H1 (cell line): ENCODE results near the gene CAMK2B. TPM values are rescaled to one million over a fixed set of nuclear protein-coding genes. Genes with fewer than 3 reads are reported as not detected.

Experiments used
- CTCF ChIA-PET: fragments of 300-600 bp; sonication (Branson Sonifier 250); formaldehyde crosslinking; loops from one replicate; lab custom pipeline; 2021; ENCODE audit not compliant: partially characterized antibody; lab: Charles Lee
- POLR2A ChIA-PET: fragments of 300-600 bp; sonication (Branson Sonifier 250); formaldehyde crosslinking; loops from one replicate; lab custom pipeline; 2021; ENCODE audit warnings: inconsistent platforms; ENCODE audit not compliant: partially characterized antibody; lab: Charles Lee
- DNase-seq, 2 experiments: peaks; one replicate each; pipeline versions ENCODE4 v3.0.0 to v3.0.0-alpha.2; 2010 to 2022; ENCODE audit warnings: low spot score in 2 of 2, low read depth in 1 of 2, mixed read lengths in 1 of 2
- FAIRE-seq: peaks from 2 replicates; lab custom pipeline; 2011; peaks lifted over from hg19 to GRCh38; lab: Jason Lieb, UNC
- H2AFZ ChIP-seq: 2 replicates; pipeline ENCODE4 v1.8.1; 2012; ENCODE audit warnings: low read length, inconsistent platforms
- H2AK5ac ChIP-seq: 2 replicates; pipeline ENCODE4 v1.6.1; 2013; ENCODE audit warnings: low read depth, low read length
- H2BK120ac ChIP-seq: replicated peaks from 2 replicates; pipeline ENCODE3; 2013; ENCODE audit warnings: low read depth, low read length, inconsistent platforms
- H2BK12ac ChIP-seq: 2 replicates; pipeline ENCODE4 v1.6.1; 2013; ENCODE audit warnings: low read depth, low read length
- H2BK15ac ChIP-seq: 2 replicates; pipeline ENCODE4 v1.6.1; 2013; ENCODE audit warnings: low read length
- H2BK20ac ChIP-seq: 2 replicates; pipeline ENCODE4 v1.6.1; 2013; ENCODE audit warnings: low read length
- H2BK5ac ChIP-seq: 2 replicates; pipeline ENCODE4 v1.6.1; 2013; ENCODE audit warnings: low read depth, low read length
- H3K14ac ChIP-seq: 2 replicates; pipeline ENCODE4 v1.6.1; 2013; ENCODE audit warnings: inconsistent platforms; ENCODE audit not compliant: insufficient read length
- H3K18ac ChIP-seq: 2 replicates; pipeline ENCODE4 v1.6.1; 2013; ENCODE audit warnings: low read length; ENCODE audit errors: extremely low read depth
- H3K23ac ChIP-seq: 2 replicates; pipeline ENCODE4 v1.6.1; 2013; ENCODE audit warnings: inconsistent platforms; ENCODE audit not compliant: insufficient read length
- H3K23me2 ChIP-seq: 2 replicates; pipeline ENCODE4 v1.6.1; 2013; ENCODE audit warnings: low read depth, low read length
- H3K27ac ChIP-seq: 2 replicates; pipeline ENCODE4 v1.6.1; 2011; ENCODE audit warnings: low read depth, low read length, inconsistent platforms
- H3K27me3 ChIP-seq, 4 experiments: replicated peaks in 1 of 4; 1 replicate in 1 of 4; 2 replicates in 3 of 4; pipeline versions ENCODE4 v1.6.1 to v1.8.1; 2011 to 2013; ENCODE audit warnings: low read length in 3 of 4, mild to moderate bottlenecking in 3 of 4, inconsistent platforms in 2 of 4, mixed read lengths in 2 of 4, moderate library complexity in 1 of 4; ENCODE audit not compliant: control insufficient read depth in 3 of 4, insufficient read depth in 3 of 4; ENCODE audit errors: extremely low read depth in 1 of 4
- H3K36me3 ChIP-seq, 4 experiments: 2 replicates each; pipeline versions ENCODE4 v1.6.1 to v1.8.1; 2011 to 2013; ENCODE audit warnings: mild to moderate bottlenecking in 4 of 4, low read length in 3 of 4, moderate library complexity in 2 of 4, control low read depth in 1 of 4, inconsistent platforms in 1 of 4; ENCODE audit not compliant: insufficient read depth in 4 of 4, control insufficient read depth in 2 of 4
- H3K4ac ChIP-seq: replicated peaks from 2 replicates; pipeline ENCODE3; 2013; ENCODE audit warnings: low read length, low read depth, mixed read lengths, inconsistent platforms; ENCODE audit not compliant: insufficient read length
- H3K4me1 ChIP-seq, 4 experiments: replicated peaks in 1 of 4; 1 replicate in 1 of 4; 2 replicates in 3 of 4; pipeline versions ENCODE4 v1.6.1 to v1.8.1; 2011 to 2013; ENCODE audit warnings: low read length in 3 of 4, inconsistent platforms in 2 of 4, mixed read lengths in 1 of 4; ENCODE audit not compliant: insufficient read depth in 4 of 4, control insufficient read depth in 3 of 4
- H3K4me2 ChIP-seq, 2 experiments: 2 replicates each; pipeline versions ENCODE4 v1.6.1 to v1.8.1; 2011 to 2013; ENCODE audit warnings: low read depth in 2 of 2, low read length in 2 of 2, control low read depth in 1 of 2, inconsistent platforms in 1 of 2, mild to moderate bottlenecking in 1 of 2; ENCODE audit not compliant: insufficient read depth in 1 of 2
- H3K4me3 ChIP-seq, 4 experiments: fragments of 200-600, 300-600 bp in 1 of 4; sonication (generic), shearing (Covaris generic), sonication (Bioruptor Twin) in 1 of 4; 2 replicates each; pipeline versions ENCODE4 v1.5.1 to v1.8.1; 2011 to 2016; ENCODE audit warnings: low read length in 4 of 4, low read depth in 3 of 4, control low read depth in 2 of 4, inconsistent platforms in 2 of 4, mild to moderate bottlenecking in 2 of 4, mixed read lengths in 1 of 4, moderate library complexity in 1 of 4; ENCODE audit not compliant: insufficient read depth in 2 of 4; ENCODE audit errors: extremely low read depth in 1 of 4
- H3K56ac ChIP-seq: replicated peaks from 2 replicates; pipeline ENCODE3; 2013; ENCODE audit warnings: low read depth, mild to moderate bottlenecking, mixed read lengths, low read length, inconsistent platforms; ENCODE audit not compliant: insufficient read length
- H3K79me1 ChIP-seq: 2 replicates; pipeline ENCODE4 v1.6.1; 2013; ENCODE audit warnings: low read depth, low read length, control low read depth
- H3K79me2 ChIP-seq, 2 experiments: 2 replicates each; pipeline versions ENCODE4 v1.6.1 to v1.8.1; 2012 to 2013; ENCODE audit warnings: low read length in 2 of 2, mild to moderate bottlenecking in 2 of 2, inconsistent platforms in 1 of 2; ENCODE audit not compliant: insufficient read depth in 2 of 2, control insufficient read depth in 1 of 2
- H3K9ac ChIP-seq, 4 experiments: replicated peaks in 1 of 4; 1 replicate in 1 of 4; 2 replicates in 3 of 4; pipeline versions ENCODE4 v1.6.1 to v1.8.1; 2011 to 2013; ENCODE audit warnings: low read depth in 3 of 4, low read length in 3 of 4, control low read depth in 2 of 4, mild to moderate bottlenecking in 2 of 4, moderate library complexity in 2 of 4, inconsistent platforms in 1 of 4; ENCODE audit errors: extremely low read depth in 1 of 4
- H3K9me3 ChIP-seq, 2 experiments: 2 replicates each; pipeline versions ENCODE4 v1.6.1 to v1.8.1; 2012 to 2013; ENCODE audit warnings: mild to moderate bottlenecking in 2 of 2, moderate library complexity in 2 of 2, control low read depth in 1 of 2, inconsistent platforms in 1 of 2, low read depth in 1 of 2, low read length in 1 of 2, mixed read lengths in 1 of 2; ENCODE audit not compliant: insufficient read depth in 2 of 2
- H4K20me1 ChIP-seq, 2 experiments: replicated peaks in 1 of 2; 2 replicates each; pipeline versions ENCODE3 to v1.8.1; 2011 to 2013; ENCODE audit warnings: inconsistent platforms in 2 of 2, low read length in 2 of 2, mild to moderate bottlenecking in 1 of 2; ENCODE audit not compliant: insufficient read depth in 2 of 2, control insufficient read depth in 1 of 2
- H4K5ac ChIP-seq: 2 replicates; pipeline ENCODE4 v1.6.1; 2013; ENCODE audit warnings: low read length, low read depth, mixed read lengths, inconsistent platforms; ENCODE audit not compliant: insufficient read length
- H4K8ac ChIP-seq: 2 replicates; pipeline ENCODE4 v1.8.0; 2013; ENCODE audit warnings: mild to moderate bottlenecking, moderate library complexity, low read length, inconsistent platforms; ENCODE audit not compliant: insufficient read depth; ENCODE audit errors: extremely low read depth
- H4K91ac ChIP-seq: replicated peaks from 2 replicates; pipeline ENCODE3; 2013; ENCODE audit warnings: low read length, mixed read lengths, inconsistent platforms; ENCODE audit not compliant: insufficient read length
- BRCA1 ChIP-seq: IDR thresholded peaks from 2 replicates; pipeline ENCODE4 v1.6.1; 2012; ENCODE audit warnings: low read depth, low read length, improper control_type of control experiment
- GABPA ChIP-seq: IDR thresholded peaks from 2 replicates; pipeline ENCODE4 v1.6.1; 2011; ENCODE audit warnings: mild to moderate bottlenecking, low read length, moderate library complexity, borderline replicate concordance; ENCODE audit not compliant: insufficient read depth
- MAX ChIP-seq: IDR thresholded peaks from 2 replicates; pipeline ENCODE4 v1.6.1; 2012; ENCODE audit warnings: inconsistent platforms
- NRF1 ChIP-seq: IDR thresholded peaks from 2 replicates; pipeline ENCODE4 v1.6.1; 2011; ENCODE audit warnings: mild to moderate bottlenecking, low read depth, low read length, improper control_type of control experiment
- SRF ChIP-seq: IDR thresholded peaks from 2 replicates; pipeline ENCODE4 v1.6.1; 2011; ENCODE audit warnings: mild to moderate bottlenecking, low read depth, low read length, moderate library complexity
- WGBS, 2 experiments: shearing (Covaris generic) in 1 of 2; methylation state at CpG; one replicate each; pipeline versions ENCODE4 v1.1.6 to v1.1.7; 2013 to 2015; ENCODE audit warnings: low lambda C conversion rate in 2 of 2, mixed read lengths in 2 of 2, inconsistent platforms in 1 of 2, low coverage in 1 of 2, missing lambda C conversion rate in 1 of 2; ENCODE audit not compliant: insufficient replicate concordance in 2 of 2, insufficient coverage in 1 of 2, insufficient read length in 1 of 2; ENCODE audit errors: extremely low coverage in 1 of 2, missing lambda C conversion rate in 1 of 2; 5-methylcytosine and 5-hydroxymethylcytosine counted together
- polyA plus RNA-seq, 7 experiments: library from polyadenylated mRNA; depleted of rRNA in 3 of 7; stranded (reverse) in 5 of 7; unstranded in 2 of 7; fragments of >200 nt in 5 of 7; fragments of 200-250 nt in 2 of 7; gene quantifications; 1 replicate in 5 of 7; 2 replicates in 1 of 7; 4 replicates in 1 of 7; pipeline versions ENCODE4 v1.2.1 to v1.2.3, GENCODE V29; 2011 to 2013; ENCODE audit warnings: missing spikeins in 2 of 7, mixed read lengths in 2 of 7
- total RNA-seq: library from RNA; stranded (reverse); fragmentation: NEBNext Ultra II Directional; extraction: Animal tissue kit (Norgen Biotek cat#: 25700); gene quantifications from 2 replicates; pipeline ENCODE4 v1.2.1, GENCODE V29; 2021

Gene CAMK2B
- total and polyA plus RNA-seq, 2 of the 8 experiments (the other 6 are each of a cell fraction or from before 2014, with no cell fraction given), result 0.05 to 0.15 TPM

GRCh38 chr7:44267178-44267577 lies 58.2 kb downstream of the CAMK2B start:
- no peak overlapping the region for H4K5ac ChIP-seq
- H3K27me3 ChIP-seq, result no peaks in the 10 kb centered on the region; a peak in 1 of 7 replicates
- no peak overlapping the region for H4K8ac ChIP-seq
- no peaks in the 10 kb centered on the region for H4K20me1 ChIP-seq
- CTCF ChIA-PET, result interaction anchor here (1.0 to 2.2 kb wide), 6 partner anchors 16 to 101 kb away, joined by 3 to 8 read pairs (median 3); no protein-coding TSS in a partner anchor
- H2BK15ac ChIP-seq, result no peak overlapping the region
- no peak overlapping the region for H2AFZ ChIP-seq
- H3K23ac ChIP-seq, result no peak overlapping the region
- H4K91ac ChIP-seq, result no peak overlapping the region
- no peaks in the 10 kb centered on the region for H3K79me1 ChIP-seq
- no peak overlapping the region for H3K9ac ChIP-seq
- no peaks in the 10 kb centered on the region for H3K36me3 ChIP-seq
- H2BK120ac ChIP-seq, result no peak overlapping the region
- no peak overlapping the region for H3K56ac ChIP-seq
- no peaks in the 10 kb centered on the region for H3K9me3 ChIP-seq
- no peak for TF ChIP-seq SRF
- TF ChIP-seq MAX, result no peak
- no peak for TF ChIP-seq BRCA1
- TF ChIP-seq NRF1, result no peak
- TF ChIP-seq GABPA, result no peak
- TF ChIP-seq, all 59 proteins: peak for 0
- Histone ChIP-seq H2BK12ac (no peak overlapping the region), H2AK5ac (no peak overlapping the region), H3K4ac (no peak overlapping the region), H3K14ac (no peak overlapping the region), H3K27ac (no peak overlapping the region), H3K4me2 (no peak overlapping the region), H3K4me1 (peaks cover 0 to 6% (median 0%) of the 10 kb centered on the region in 4 experiments; a peak in 3 of 7 replicates), H3K4me3 (no peak overlapping the region), H3K23me2 (no peaks in the 10 kb centered on the region), H3K18ac (no peak overlapping the region), H2BK5ac (no peak overlapping the region), H2BK20ac (no peak overlapping the region), H3K79me2 (no peaks in the 10 kb centered on the region)
- DNase-seq, result no peak
- FAIRE-seq, result no peak
- POLR2A ChIA-PET, result no interaction called here
- WGBS, 2 experiments, result 88% methylated on average over 3 of the region's 3 CpGs; no CpG with 5 or more reads in 1 of the 2 experiments
